Activated CD4-positive, alpha-beta T cell treated with anti-CD3 and anti-CD28 coated beads, Interleukin-2, amount 50 U/mL, for 1 hour (primary cell): ENCODE results near the gene ARHGAP19.

ENCODE experiments used
- DNase-seq: peaks from one replicate; pipeline ENCODE4 v3.0.0-alpha.2; 2020

The ARHGAP19 gene, protein sequence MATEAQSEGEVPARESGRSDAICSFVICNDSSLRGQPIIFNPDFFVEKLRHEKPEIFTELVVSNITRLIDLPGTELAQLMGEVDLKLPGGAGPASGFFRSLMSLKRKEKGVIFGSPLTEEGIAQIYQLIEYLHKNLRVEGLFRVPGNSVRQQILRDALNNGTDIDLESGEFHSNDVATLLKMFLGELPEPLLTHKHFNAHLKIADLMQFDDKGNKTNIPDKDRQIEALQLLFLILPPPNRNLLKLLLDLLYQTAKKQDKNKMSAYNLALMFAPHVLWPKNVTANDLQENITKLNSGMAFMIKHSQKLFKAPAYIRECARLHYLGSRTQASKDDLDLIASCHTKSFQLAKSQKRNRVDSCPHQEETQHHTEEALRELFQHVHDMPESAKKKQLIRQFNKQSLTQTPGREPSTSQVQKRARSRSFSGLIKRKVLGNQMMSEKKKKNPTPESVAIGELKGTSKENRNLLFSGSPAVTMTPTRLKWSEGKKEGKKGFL

DNA sequence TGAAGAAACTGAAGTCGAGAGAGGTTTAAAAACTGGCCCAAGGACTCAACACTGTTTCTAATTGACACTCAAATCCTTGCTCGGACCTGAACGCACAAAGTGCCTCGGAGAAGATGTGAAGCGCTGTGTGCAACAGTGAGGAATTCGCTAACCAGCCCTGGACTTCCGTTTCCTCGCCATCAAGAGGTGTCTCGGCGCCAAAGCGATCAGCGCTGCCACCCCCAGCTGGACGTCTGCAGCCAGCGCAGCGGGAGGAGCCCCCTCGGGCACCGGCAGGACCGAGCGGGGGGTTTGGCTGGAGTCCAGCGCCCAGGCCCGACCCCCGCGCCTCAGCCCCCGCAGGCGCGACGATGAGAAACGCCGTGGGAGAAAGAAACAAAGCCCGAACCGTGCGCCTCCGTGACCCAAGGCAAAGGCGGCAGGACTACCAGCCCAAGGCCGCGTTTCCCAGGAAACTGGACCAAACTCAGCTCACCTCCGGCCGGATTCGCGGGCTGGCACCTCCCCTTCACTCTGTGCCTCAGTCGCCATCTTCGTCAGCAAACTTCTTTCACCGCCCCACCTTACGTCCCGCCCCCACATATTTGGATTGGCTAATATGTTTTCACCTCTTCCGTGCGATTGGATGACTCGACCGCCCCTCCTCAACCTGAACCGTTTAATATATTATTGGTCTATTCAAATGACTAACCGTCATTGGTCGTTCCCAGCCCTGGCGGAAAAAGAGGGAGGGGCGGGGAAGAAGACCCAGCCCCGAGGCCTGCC, at the start of gene ARHGAP19:
TSS of gene ARHGAP19 (minus strand) at position 541 of the 765 bp plus-strand sequence. CDS start at position 531, 10 bp downstream.
- peak; percentile 90 for DNase-seq

DNA sequence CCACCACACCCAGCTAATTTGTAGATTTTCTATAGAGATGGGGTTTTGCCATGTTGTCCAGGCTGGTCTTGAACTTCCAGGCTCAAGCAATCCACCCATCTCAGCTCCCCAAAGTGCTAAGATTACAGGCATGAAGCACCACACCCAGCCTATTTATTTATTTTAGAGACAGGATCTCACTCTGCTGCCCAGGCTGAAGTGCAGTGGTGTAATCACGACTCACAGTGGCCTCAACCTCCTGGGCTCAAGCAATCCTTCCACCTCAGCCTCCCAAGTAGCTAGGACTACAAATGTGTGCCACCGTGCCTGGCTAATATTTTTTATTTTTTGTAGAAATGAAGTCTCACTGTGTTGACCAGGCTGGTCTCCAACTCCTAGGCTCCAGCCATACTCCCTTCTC, 49.0 kb upstream of the ARHGAP19 start:
- no peak for DNase-seq

- DNase-seq: no peak
Observed at GRCh38 chr10:97338041-97338440, 45.6 kb upstream of the ARHGAP19 start.

GRCh38 chr10:97336942-97337831, 44.8 kb upstream of the ARHGAP19 start:
- no peak for DNase-seq

DNA sequence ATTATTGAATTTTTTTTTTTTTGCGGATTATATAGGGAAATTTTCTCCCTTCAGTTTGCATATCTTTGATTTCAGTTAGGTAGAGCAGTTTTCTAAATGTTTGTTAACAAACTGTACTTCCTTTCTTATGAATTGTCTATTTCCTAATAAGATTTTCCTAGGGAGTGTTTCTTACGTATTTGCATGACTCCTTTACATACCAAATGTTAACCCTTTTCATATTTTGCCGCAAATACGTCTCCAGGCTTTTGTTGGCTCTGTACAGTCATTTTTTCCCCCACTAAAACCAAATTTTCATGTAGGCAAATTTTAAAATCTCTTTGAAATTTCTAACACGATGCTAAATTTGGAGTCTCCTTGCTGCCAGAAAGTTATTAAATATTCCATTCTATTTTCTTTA, 44.0 kb upstream of the ARHGAP19 start:
- no peak for DNase-seq

DNA sequence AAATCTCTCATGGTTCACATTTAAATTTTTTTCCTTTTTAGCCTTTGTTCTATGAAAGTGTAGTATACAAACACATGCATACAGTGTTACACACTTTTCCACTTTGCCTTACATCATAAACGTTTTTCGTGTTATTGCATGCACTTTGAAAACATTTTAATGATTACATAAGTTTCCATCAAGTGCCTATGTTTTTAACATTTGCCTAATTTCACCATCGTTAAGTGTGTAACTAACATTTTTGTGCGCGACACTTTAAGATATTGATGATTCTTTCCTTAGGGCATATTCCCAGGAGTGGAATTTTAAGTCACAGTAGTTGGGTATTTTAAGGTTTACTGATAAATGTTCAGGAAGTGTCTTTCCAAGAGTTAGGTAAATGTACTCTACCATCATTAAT, 43.6 kb upstream of the ARHGAP19 start:
- DNase-seq: no peak

DNA sequence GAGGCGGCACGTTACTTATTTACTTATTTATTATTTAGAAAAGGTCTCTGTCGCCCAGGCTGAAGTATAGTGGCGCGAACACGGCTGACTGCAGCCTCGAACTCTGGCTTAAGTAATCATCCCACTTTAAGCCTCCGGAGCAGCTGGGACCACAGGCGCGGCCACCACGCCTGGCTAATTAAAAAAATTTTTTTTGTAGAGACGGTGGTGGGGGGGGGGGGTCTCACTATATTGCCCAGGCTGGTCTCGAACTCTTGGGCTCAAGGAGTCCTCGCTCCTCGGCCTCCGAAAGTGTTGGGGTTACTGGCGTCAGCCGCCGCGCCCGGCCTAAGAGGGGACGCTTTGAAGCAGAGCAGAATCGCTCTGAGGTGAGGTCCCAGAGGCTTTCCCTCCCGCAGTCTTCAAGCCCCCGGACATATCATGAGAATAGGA, 42.8 kb upstream of the ARHGAP19 start:
- DNase-seq: no peak

GRCh38 chr10:97334370-97335175, 42.1 kb upstream of the ARHGAP19 start, which contains the start of gene FRAT2:
TSS of gene FRAT2 (minus strand) at chr10:97334729. CDS start at chr10:97334572, 157 bp downstream.
- DNase-seq: peak; percentile 84

GRCh38 chr10:97333601-97334369, 41.3 kb upstream of the ARHGAP19 start:
- DNase-seq: no peak

DNA sequence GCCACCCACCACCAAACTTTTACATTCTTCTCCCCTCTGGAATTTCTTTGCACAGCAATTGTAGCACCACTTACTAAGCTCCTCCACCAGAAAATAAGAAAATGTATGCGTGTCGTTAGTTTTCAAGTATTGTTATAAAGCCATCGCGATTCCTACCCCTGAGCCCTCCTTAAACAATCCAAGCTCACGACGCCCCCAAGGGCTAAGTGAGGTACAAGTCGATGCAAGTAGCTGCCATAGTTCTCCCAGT, 40.8 kb upstream of the ARHGAP19 start:
- DNase-seq: no peak

DNA sequence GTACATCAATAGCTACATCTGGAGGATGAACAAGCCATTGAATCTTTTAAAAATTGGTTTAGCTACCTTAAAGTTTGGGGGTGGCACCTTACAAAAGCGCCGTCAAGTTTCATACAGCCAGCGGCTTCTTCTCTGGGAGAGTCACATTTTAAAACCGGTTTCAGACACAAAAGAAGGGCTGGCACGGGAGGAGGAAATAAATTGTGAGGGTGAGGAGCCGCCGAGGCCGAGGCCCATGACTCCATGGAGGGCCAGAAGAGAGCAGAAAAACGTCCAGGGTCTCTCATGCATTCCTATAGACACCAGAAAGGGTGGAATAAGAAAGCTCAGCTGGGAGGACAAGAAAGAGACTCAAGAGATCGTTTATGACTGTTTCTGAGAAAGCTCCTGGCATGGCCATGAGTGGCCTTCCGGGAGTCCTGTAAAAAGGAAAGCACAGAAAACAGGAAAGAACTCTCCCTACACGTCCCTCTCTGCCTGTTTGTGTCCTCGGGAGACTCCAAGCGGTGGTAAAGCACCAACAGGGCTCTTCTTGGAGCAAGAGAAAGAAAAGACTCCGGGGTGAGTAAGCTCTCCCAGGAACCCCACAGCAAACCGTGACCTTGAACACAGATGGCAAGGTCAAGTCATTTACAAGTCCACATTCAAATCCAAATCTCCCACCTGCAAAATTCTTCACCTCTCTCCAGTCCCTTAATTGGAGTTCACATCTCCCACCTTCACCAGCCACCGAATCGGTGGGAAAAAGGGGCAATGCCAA, 40.3 kb upstream of the ARHGAP19 start:
- no peak for DNase-seq

DNA sequence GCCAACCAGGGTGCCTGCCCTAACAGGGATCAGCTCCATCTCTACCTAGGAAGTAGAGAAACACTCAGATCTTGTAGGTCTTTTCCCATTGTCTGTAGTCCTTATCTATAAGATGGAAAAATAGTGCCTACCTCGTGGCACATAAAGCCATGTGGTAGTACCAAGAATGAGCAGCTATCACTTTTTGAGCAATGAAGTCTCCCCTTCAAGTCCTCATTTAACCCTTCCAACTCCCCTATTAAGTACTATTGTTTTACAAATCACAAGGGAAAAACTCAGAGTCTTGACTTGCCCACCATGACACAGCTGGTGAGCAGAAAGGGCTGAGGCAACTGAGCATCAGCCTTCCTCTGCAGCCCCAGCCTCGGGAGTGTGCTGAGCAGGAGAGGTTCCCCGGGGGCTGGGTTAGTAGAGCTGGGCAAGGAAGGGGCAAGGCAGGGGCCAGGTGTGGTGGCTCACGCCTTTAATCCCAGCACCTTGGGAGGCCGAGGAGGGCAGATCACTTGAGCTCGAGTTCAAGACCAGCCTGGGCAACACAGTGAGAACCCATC, 38.8 kb upstream of the ARHGAP19 start:
- DNase-seq: no peak

DNA sequence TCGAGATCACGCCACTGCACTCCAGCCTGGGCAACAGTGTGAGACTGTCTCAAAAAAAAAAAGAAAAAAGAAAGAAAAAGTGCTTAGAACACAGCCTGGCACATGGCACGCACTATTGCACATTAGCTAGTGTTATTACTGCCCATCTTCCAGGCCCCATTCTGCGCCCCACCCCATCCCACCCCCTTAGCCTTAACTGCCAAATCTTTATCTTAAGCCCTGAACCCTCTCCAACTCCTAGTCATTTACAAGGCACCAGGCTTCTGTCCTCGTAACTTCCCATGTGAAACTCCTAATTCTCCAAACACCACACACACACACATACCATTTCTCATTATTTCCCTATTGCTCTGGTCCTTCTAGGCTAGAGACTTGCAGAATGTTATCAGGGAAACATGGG, 37.3 kb upstream of the ARHGAP19 start:
- DNase-seq: no peak

- DNase-seq: no peak
Observed at GRCh38 chr10:97328646-97329453, 36.4 kb upstream of the ARHGAP19 start.

DNA sequence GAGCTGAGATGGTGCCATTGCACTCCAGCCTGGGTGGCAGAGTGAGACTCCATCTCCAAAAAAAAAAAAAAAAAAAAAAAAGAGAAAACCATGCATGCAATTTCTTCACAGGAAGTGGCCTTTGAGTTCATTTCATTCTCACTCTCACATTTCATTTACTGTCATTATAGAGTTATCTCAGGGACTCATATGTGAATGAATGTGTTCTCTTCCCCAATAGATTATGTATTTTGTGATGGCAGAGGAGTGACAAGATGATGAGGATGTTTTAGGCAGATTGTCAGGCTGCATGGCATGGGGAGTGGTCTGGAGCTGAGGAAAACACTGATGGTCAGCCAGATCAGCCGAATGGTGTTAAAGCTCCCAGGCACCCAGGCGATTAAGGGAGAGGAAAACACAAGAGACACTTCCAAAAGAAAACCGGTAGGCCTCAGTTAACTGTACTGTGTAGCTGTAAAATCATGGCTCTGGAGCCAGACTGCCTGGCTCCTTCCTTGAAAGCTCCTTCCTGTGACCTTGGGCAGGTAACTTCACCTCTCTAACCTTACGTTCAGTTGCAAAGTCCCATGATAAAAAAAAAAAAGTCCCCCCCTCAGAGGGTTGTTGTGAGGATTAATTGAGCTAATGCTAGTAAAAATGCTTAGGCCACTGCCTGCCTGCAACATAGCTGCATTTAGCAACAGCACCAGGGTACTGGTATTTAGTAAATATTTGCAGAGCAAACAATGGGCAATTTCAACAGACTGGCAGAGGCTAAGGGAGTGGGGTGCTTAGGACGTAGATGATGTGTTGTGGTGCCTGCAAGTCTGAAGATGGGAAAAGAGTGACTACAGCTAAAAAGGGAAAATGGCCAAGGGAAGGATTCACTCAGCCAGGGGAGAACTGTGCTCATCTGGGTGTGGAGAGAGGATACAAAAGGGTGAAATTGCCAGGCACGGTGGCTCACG, 35.2 kb upstream of the ARHGAP19 start:
- no peak for DNase-seq

DNA sequence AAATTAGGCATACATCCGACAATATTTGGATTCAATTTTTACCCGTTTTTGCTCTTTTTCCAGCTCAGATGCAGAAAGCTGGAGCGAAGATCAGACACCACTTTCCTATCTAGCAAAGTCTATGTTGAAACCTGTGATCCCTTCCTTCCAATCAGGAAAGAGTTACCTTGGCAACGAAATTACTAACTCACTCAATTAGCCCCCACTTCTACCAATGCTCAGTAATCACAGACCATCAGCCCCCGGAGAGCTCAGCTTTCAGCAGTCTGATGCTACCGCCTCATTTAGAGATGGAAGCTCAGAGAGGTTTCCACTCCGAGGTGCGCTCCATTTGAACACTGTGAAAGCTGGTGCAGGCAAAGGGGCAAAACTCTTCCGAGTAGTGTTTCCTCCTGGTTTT, 33.3 kb upstream of the ARHGAP19 start:
- DNase-seq: no peak

- DNase-seq: no peak
Observed at GRCh38 chr10:97323501-97323900, 31.1 kb upstream of the ARHGAP19 start.

DNA sequence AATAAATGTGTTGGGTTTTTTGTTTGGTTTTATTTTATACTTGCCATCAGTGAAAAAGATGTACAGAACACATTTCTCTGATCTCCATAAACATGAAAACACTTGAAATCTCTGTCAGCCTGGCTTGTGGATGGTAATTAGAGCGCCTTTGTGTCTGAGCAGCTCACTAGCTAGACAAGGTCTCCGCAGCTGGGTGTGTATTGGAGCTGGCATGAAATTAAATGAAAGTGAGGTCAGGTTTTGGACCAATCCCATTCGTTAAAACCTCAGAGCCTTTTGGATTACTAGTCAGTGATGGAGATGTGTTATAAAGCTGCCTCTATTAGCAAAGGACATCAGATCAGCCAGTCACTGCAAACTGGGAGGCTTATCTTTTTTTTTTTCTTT, 29.4 kb upstream of the ARHGAP19 start:
- DNase-seq: no peak
